ENCODE data around the gene TMEM181. TPM values are rescaled to one million over a fixed set of nuclear protein-coding genes. Genes with fewer than 3 reads are reported as not detected.

The TMEM181 gene
- total RNA-seq, 1 donor from 2014 or later: 33.5 TPM

DNA sequence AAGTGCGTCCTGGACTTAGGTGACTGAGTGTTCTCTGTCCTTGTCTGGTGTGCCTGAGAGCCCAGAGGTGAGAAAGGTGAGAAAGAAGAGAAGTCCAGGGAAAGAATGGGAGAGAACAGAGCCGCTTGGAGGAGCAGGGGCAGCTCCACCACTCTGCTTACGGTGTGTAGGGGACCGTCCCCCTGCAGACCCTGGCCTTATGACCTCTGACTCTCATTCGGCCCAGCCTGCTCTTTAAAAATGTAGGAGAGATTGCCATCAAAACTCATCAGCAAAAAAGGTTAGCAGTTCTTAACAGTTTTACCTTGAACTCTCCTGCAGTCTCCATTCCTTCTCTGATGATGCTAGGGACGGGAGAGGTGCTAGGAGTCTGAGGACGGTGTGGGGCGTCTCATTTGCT is 2.0 kb downstream of the TMEM181 start:
- DNase-seq (ENCODE audit: low read depth): no peak

DNA sequence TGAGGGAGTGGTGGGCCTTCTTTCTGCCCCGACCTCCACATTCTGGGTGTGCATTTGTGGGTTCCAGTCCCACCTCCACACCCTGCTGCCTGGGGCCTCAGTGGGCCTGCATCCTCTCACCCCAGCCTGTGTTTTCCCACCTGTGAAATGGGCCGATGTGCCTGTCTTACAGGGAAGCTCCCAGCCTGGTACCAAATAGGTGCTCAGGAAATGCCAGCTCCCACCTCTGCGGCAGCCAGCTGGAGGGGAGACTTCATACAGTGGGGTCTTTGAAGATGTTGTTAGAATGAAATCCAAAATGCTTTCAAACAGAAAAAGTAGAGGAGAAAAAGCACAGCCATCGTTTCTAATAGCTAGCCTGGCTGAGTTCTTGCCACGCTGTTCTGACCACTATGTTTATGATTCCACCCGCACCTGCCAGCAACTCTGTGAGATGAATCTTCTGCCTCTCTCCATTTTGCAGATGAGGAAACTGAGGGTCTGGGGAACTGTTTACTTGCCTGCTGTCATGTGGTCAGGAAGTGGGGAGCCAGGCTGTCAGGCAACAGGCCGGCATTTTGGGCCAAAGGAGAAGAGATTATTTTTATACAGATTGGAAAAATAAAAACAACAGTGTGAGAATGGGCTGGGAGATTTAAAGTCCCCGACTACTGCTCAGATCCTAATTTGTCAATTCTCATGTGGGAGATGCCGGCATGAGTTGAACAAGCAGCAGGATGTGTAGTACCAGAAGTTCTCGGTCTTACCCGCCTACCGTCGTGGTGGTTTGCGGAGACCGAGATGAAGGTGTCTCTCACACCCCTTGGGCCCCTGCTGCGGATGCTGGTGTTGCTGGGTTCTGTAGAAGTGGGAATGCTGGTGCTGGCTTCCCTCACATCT is 4.6 kb downstream of the TMEM181 start:
- no peak for DNase-seq (ENCODE audit: low read depth)

DNA sequence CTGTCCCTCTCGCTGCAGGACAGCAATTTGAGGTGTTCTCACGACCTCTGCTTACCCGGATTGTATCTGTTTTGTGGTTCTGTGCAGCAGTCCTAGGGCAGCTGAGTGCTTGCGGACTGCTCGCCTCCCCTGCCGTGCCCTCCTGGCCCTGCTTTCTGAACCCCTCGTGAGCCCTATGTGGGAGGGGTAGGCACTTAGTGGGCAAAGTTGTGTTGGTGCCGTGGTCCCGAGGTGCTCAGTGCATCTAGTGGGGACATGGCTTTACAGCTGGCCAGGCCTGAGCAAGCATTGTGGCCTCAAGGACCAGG is 5.2 kb downstream of the TMEM181 start:
- DNase-seq (ENCODE audit: low read depth): no peak

DNA sequence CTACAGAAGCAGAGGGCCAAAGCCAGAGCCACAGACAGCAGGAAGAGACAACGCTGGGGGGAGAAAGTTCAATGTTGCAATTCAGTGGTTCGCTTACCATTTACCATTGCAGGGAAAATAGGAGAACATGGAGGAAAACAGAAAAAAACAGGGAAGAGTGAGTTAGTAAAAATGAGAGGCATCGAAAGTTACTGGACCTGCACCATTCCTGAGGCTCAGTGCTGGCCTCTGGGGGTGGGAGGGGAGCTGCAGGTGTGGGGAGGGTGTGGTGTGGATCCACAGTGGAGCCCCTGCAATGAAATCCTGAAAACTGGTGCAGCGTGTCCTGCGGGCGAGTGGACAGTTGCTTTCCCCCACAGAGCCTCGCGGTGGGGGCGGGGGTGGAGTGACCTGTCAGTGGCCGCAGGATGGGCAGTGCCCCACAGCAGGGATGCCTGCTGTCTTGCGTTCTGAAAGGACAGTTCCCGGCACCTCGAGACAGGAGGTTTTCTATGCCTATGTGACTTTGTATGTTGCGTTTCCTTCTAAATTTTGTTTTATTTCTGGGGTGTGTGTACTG is 5.7 kb downstream of the TMEM181 start:
- no peak for DNase-seq (ENCODE audit: low read depth)

DNA sequence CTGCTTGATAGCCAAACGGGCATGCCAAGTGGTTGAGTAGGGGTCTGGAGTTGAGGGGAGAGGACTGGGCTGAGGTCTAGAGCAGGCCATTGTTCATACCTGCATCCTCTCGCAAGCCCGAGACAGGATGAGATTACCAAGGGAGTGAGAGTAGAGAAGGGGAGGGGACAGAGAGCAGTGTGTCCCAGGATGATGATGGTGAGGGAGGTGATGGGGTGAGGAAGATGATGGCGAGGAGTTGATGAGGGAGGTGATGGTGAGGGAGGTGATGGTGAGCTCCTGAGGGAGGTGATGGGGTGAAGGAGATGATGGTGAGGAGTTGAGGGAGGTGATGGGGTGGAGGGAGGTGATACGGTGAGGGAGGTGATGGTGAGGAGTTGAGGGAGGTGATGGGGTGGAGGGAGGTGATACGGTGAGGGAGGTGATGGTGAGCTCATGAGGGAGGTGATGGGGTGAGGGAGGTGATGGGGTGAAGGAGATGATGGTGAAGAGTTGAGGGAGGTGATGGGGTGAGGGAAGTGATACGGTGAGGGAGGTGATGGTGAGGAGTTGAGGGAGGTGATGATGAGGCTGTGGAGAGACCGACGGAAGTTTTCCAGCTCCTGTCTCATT is 6.4 kb downstream of the TMEM181 start:
- no peak for DNase-seq (ENCODE audit: low read depth)

DNA sequence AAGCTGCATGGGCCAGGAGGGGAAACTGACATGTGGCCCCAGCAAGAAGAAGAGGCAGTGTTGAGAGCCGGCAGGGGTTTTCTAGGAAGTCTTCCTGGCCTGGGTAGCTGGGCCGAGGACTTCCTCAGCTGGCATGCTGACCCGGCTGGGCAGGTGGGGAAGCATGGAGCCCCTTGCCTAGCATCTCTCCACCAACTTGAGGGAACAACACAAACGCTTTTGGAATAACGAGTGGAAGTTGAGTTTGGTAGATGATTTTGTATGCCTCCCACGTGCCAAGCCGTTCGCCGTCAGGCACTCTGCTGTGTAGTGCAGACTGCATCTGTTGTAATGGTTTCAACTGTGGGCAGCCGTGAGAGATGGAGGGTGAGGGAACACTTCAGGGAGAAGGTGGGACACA is 7.3 kb downstream of the TMEM181 start:
- no peak for DNase-seq (ENCODE audit: low read depth)

DNA sequence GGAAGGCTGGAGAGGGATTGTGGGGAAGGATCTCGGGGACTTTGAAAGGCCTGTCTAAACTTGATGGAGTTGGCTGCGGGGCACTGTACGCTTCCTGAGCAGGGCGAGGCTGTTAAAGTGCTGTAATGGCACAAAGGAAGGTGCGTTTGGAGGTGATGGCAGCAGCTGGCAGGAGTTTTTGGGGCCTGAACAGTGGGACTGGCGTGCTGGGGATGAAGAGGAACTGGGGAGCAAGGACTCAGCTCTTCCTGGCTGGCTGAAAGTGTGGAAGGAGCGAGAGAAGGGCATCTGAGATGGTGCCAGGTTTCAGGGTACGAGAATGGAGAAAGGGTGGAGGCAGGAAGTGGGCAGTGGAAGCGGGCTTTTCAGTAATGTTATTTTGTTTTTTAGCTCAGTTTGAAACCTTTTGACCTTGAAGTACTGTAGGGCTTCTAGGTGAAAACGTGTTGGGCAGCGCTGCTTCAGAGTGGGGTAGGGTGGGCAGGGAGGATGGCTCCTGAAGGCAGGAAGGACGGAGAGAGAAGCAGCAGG is 8.0 kb downstream of the TMEM181 start:
- no peak for DNase-seq (ENCODE audit: low read depth)

DNA sequence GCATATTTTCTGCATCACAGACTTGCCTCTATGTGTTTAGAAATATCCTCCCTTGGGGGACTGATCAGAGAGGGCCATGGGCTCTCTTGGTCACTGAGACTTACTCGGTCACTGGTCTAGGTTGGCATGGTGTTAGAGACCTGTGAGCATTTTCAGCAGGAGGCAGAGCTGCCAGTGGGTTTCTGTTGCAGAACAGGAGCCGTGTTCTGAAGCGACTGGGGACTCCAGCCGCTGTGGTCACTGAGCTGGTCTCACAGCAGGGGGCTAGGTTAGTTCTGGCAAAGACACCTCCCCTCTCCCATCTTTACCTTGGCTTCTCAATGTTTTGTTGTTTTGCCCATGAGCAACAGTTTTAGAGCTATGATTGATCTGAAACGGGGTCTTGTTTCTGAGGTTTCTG is 8.7 kb downstream of the TMEM181 start:
- no peak for DNase-seq (ENCODE audit: low read depth)

DNA sequence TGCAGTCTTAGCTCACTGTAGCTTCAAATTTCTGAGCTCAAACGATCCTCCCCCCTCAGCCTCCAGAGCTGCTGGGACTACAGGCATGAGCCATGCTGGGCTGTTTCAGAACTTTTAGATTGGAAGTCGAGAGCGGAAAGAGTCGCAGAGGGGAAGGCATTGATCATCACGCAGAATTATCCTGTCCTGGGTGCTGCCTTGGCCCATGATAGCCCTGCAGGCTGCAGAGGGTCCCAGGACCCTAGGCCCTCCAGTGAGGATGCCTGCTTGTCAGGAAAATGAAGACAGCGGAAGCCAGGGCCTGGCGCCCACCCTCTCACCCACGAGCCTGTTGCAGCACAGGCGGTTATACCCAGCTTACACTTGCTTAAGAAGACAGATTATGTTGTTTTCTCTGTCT is 9.1 kb downstream of the TMEM181 start:
- no peak for DNase-seq (ENCODE audit: low read depth)

DNA sequence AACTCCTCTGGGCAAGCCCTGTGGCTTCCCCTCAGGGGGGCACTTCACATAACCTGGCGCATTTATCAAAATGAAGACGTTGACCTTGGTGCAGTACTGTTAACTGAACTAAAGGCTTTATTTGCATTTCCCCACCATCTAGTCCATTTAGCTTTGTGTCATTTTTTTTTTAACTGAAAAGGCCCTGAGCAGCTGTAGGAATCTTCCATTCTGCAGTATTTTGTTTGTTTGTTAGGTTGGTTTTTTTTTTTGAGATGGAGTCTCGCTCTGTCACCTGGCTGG is 10.7 kb downstream of the TMEM181 start:
- no peak for DNase-seq (ENCODE audit: low read depth)

DNA sequence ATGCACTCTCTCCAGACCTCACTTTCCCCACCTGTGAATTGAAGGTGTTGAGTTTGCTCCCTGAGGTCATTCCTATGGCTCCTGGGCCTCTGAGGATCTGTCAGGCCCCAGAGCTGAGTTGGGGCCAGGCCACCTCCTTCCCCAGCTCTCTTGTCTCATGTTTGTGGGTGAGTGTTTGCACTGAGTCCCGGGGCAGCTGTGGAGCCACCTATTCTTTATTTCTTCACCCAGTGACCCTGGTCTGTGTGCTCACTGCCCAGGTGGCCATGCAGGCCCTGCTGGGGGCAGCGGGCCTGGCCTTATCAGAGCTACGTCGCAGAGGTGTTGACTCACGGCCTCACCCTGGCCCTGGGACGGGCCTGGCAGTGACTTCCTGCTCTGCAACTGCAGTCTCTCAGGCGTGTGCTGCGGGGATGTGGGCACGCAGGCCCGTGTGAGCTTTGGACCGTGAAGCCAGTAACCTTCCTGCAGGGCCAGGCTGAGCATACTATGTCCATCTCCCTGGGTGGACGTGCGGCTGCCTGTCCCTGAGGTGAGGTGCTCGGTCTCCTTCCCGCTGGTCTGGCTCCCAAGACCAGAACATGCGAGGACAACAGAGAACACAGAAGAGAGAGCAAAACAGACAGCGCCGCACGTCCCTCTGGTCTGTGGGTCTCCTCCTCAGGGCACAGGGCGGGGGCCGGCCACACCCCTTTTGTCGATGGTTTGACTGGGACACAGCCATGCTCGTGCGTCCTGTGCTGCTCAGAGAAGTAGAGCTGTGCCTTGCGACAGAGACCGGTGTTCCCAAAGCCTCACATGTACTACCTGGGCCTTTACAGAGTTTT is 12.1 kb downstream of the TMEM181 start:
- DNase-seq (ENCODE audit: low read depth): no peak

DNA sequence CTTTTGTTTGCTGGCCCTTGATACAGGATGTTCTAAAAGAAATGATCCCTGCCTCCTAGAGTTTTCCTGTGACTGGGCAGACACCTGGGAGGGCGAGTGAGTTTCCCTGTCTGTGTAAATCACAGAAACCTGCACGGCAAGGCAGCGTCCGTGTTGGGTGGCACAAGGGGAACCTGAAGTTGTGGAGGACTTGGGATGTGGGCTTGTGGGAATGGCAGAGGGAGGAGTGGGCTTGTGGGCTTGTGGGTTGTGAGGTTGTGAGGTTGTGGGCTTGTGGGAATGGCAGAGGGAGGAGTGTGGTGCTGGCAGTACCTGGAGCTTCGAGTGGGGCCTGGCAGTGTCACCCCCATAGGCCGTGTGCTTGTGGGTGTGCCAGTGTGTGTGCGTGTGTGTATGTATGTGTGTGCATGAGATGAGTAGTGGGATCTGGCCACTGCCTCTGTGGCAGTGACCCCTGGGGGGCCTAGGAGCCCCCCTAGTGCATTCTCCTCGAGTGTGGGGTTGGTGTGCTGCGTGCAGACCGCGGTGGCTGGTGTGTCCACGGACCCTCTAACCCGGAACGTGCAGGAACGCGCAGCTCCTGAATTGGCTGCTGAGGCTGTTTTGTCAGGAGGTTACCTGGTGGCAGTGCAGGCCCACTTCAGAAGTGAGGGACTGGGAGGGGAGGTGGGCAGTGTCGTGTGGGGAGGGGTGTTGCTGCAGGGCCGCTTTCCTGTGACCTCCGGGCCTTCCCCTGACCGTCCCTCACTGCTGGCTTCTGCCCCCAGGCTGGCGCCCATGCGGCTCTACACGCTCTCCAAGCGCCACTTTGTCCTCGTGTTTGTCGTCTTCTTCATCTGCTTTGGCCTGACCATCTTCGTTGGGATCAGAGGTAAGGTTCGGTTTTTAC is 13.0 kb downstream of the TMEM181 start:
- no peak for DNase-seq (ENCODE audit: low read depth)

DNA sequence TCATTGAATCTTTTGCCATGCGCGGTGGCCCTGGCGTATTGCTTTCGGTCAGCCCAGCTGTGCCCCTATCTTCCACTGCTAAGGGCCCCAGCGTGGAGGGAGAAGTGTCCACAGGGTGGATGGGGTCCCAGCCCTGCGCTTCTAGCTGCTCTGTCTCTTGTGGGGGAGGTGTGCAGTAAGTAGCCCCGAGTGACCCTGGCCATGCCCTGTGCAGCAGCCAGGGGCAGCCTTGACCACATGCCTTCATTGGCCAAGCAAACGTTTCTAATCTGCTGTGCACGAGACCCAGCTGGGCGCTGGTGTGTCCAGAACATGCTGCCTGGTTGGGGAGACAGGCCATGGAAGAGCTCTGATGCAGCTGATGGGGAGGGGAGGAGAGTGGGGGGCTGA is 13.6 kb downstream of the TMEM181 start:
- no peak for DNase-seq (ENCODE audit: low read depth)

DNA sequence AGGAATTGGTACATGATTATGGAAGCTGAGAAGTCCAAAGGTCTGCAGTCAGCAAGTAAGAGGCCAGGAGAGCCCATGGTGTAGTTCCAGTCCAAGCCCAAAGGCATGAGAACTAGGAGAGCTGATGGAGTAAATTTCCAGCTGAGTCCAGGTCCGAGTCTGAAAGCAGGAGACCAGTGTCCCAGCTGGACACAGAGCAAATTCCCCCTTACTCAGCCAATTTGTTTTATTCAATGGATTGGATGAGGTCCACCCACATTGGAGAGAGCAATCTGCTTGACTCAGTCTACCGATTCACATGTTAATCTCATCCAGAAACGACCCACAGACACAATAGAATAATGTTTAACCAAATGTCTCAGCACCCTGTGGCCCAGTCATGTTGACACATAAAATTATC is 14.9 kb downstream of the TMEM181 start:
- DNase-seq (ENCODE audit: low read depth): no peak

DNA sequence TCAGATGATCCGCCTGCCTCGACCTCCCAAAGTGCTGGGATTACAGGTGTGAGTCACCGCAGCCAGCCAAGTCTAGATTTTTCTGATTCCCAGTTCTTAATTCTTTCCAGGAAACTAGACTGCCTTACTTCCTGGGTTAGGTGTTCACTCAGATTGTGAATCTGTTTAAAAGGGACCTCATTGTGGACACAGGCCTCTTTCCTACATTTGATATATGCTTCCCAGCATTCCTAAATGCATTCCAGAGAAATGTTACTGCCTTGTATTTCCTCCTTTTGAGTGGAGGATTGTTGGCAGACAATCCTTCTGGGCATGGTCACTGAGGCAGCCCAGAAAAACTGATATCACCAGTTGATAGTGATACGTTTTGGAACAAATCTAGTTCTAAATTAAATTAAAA is 15.7 kb downstream of the TMEM181 start:
- no peak for DNase-seq (ENCODE audit: low read depth)

DNA sequence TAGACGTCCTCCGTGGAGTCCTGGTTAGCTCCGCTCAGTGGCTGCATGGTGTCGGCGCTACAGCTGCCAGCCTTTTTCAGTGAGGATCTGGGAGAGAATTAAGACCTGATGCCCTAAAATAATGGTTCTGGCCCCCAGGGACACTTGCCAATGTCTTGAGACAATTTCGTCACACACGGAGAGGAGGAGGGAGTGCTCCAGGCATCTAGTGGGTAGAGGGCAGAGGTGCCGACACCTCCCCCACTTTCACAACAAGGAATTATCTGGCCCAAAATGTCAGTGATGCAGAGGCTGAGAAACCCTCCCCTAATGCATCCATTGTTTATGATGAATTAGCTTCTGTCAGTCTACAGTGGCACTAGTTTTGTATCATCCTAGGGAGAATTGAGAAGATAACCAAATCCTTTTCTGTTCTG is 24.4 kb downstream of the TMEM181 start:
- no peak for DNase-seq (ENCODE audit: low read depth)

DNA sequence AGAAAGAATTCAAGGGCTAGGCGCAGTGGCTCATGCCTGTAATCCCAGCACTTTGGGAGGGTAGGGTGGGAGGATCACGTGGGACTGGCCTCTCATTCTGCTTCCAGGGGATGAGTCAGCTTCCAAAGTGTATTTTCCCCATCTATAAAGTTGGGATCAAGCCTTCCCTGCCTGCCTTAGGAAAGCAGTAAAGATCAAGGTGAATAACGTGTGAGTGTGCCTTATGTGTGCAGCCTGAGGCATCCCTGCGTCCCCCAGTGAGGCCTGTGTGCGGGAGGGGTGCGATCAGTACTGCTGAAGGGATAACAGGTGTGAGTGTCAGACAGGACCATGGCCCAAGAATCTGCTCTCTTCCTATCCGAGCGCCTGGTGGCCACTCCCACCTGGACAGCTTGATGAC is 26.8 kb downstream of the TMEM181 start:
- DNase-seq (ENCODE audit: low read depth): no peak

DNA sequence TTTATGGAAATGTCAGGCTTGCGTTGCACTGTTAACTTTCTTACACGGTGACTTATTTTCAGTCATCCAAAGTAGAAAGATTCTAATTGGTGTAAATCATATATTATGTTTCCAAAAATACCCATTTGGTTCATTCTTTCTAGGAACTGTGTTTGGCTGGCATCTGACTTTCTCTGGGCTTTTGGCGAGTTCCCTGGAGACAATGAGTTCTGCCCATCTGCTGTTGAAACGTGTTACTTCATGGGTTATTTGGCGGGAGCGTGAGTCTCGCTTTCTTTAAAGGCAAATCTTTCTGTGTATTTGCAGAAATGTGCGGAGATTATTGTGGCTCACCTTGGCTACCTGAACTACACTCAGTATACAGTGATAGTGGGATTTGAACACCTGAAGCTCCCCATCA is 29.5 kb downstream of the TMEM181 start:
- DNase-seq (ENCODE audit: low read depth): no peak

DNA sequence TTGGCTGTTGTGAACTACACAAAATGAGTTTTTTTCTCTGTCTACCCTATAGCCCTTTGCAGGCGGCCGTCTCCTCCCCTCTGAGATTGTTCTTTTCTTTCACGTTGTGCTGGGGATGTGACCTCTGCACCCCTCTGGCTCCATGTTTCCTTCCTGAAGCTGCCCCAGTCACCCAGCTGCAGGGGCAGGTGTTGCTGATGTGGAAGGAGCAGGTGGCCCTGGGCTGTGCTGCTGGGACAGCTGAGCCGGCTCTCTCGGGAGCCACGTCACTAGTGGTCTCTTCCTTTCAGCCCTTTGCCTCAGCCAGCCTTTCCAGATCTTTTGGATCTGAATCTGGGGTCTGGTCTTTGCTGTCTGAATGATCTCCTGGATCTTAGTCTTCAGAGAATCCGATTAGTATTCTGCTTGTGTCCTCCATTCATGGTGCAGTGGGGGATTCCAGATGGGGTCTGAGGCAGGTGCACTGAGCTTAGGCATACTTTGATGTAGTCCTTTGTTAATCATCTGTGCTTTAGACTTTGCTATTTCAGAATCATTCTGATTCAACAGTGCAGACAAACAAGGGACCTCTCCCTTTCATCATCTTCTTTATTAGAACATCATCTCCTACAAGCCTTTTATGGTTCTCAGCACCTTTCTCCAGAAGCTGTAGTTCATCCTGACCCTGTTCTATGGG is 31.4 kb downstream of the TMEM181 start:
- no peak for DNase-seq (ENCODE audit: low read depth)

DNA sequence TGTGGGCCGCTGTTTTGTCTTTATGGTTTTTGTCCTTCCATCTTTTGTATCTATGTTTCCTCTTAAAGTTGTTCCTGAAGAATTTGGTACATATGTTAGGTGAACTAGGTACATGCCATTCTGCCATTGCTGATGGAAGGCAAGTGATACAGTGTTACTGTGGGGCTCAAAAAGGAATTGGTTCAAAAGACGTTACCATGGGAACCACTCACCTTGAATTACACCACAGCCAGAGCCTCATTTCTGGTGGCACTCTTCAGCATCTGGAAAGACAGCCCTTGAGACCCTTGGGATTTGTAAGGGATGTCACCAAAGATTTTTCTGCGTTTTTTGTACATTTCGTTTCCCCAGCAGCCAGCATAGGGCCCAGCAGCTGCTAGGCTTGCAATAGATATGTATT is 31.9 kb downstream of the TMEM181 start:
- DNase-seq (ENCODE audit: low read depth): no peak

Measured in myocyte (in vitro differentiated cells).